ENCODE data around the gene IFT43.

Gene IFT43

DNA sequence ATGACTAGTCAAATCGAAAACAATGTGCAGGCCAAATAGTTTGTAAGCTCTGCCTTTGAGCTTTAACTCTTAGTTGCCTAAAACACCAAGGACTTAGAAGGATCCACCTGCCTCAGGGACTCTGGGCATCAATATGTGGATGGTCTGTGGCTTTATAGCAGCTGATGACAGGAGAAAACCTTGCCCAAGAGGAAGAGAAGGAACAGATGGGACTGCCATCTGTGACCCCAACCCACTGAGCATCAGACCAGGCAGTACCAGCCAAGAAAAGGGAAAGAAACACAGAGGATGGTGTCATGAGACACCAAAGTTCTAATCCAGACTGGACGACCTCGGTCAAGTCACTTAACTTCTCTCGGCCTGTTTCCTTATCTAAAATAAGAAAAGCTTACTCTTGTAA lies 16.4 kb upstream of the IFT43 start:
- Histone ChIP-seq H3K4me1 (ENCODE audit: control insufficient read depth, insufficient read depth, low read length) (no peaks in the 10 kb centered on the region), H3K9me3 (ENCODE audit: control insufficient read depth in 2 of 2, low read length in 2 of 2) (no peaks in the 10 kb centered on the region), H3K9ac (ENCODE audit: low read length in 2 of 2) (no peak overlapping the region), H3K4me3 (ENCODE audit: low read length in 2 of 2) (no peak overlapping the region), H3K27me3 (ENCODE audit: control insufficient read depth in 1 of 2, insufficient read depth in 2 of 2, low read length in 2 of 2) (no peaks in the 10 kb centered on the region), H3K27ac (ENCODE audit: low read length) (no peak overlapping the region), H3K36me3 (ENCODE audit: control insufficient read depth in 2 of 2, insufficient read depth in 2 of 2, low read length in 2 of 2) (peaks cover 36 to 51% of the 10 kb centered on the region in 2 donors)

DNA sequence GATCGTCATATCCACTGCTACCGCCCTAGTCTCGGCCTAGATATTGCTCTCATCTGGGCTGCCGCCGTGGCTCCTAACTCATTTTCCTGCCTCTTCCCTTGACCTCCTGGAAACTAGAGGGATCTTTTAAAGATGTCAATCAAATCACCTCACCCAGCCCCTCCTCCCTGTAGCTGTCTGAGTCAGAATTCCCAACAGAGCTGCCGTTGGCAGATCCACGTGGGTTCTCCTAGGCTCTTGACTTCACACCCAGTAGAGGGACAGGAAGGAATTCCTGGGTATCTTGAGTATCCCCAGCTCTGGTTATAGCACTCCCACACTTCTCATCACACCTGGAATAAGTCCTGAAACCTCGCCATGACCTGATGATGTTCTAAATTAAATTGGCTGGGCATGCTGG lies 15.7 kb upstream of the IFT43 start:
- Histone ChIP-seq H3K9ac (ENCODE audit: low read length in 2 of 2) (no peak overlapping the region), H3K9me3 (ENCODE audit: control insufficient read depth in 2 of 2, low read length in 2 of 2) (no peaks in the 10 kb centered on the region), H3K36me3 (ENCODE audit: control insufficient read depth in 2 of 2, insufficient read depth in 2 of 2, low read length in 2 of 2) (peaks cover 32 to 43% of the 10 kb centered on the region in 2 donors), H3K27me3 (ENCODE audit: control insufficient read depth in 1 of 2, insufficient read depth in 2 of 2, low read length in 2 of 2) (no peaks in the 10 kb centered on the region), H3K27ac (ENCODE audit: low read length) (no peak overlapping the region), H3K4me3 (ENCODE audit: low read length in 2 of 2) (no peak overlapping the region), H3K4me1 (ENCODE audit: control insufficient read depth, insufficient read depth, low read length) (no peaks in the 10 kb centered on the region)

DNA sequence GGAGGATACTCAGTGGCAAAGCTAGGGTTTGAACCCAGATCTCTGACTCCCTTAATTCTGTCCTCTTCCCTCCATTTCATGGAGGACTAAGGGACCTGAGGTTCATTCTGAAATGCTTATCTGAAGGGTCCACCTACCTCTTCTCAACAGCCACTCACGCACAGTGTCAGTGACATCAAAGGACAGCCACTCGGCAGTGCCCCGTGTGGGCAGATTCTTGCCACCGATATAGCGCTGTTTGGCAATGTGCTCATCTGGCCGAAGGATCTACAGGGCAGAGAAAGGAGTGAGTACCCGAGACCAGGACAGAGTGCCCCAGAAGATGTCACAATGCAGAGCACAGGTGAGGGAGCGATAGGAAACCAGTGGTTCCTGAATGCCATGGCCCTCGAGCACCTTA lies 14.6 kb upstream of the IFT43 start:
- Histone ChIP-seq H3K36me3 (ENCODE audit: control insufficient read depth in 2 of 2, insufficient read depth in 2 of 2, low read length in 2 of 2) (peaks cover 25 to 33% of the 10 kb centered on the region in 2 donors), H3K4me3 (ENCODE audit: low read length in 2 of 2) (no peak overlapping the region), H3K9me3 (ENCODE audit: control insufficient read depth in 2 of 2, low read length in 2 of 2) (no peaks in the 10 kb centered on the region), H3K9ac (ENCODE audit: low read length in 2 of 2) (no peak overlapping the region), H3K27ac (ENCODE audit: low read length) (no peak overlapping the region), H3K27me3 (ENCODE audit: control insufficient read depth in 1 of 2, insufficient read depth in 2 of 2, low read length in 2 of 2) (no peaks in the 10 kb centered on the region), H3K4me1 (ENCODE audit: control insufficient read depth, insufficient read depth, low read length) (no peaks in the 10 kb centered on the region)

DNA sequence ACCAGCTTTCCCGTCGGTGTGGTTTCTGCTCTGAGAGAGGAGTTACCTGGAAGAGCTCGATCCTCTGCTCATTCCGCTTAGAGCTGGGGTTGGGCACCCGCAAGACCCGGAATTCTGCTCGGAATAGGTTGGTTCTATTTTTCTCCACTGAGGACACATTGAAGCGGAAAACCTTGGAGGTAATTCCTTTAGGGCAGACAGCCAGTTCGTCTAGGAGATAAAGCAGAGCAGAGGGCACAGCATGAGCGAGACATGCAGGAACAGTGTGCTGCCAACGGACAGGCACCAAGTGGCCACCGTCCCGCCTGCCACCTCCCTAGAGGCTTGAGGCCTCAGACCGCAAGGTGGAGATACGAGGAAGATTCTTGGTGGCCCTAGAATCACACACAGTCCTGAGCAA lies 14.1 kb upstream of the IFT43 start:
- H3K4me1 ChIP-seq (ENCODE audit: control insufficient read depth, insufficient read depth, low read length), result peaks cover 1% of the 10 kb centered on the region

DNA sequence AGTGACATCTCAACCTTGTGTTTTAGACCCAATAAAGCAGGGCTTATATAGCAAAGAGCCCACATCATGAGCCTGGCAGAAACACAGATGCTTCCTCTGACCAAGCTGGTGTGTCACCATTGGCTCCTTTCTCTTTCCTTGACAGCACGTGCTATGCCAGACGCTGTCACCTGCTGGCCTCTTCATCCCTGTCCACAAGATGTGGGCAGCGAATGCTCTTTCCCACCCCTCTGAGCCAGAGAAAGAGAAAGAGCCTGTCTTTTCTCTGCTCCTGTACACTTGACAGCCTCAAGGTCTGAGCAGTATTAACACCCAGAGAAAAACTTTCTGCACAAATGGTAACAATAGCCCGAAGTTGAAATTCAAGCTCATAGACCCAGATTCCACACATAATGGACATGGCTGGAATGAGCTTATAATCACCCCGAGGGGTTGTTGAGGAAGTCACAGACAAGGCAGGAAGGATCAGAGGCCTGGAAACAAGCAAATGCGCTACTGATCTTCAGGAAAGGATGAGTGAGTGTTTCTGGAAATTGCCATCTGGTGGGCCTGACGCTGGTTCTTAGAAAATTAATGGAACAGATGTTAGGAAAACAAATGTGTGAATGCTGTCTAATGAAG lies 12.7 kb upstream of the IFT43 start:
- Histone ChIP-seq H3K36me3 (ENCODE audit: control insufficient read depth in 2 of 2, insufficient read depth in 2 of 2, low read length in 2 of 2) (peaks cover 17 to 19% of the 10 kb centered on the region in 2 donors), H3K27ac (ENCODE audit: low read length) (no peak overlapping the region), H3K4me1 (ENCODE audit: control insufficient read depth, insufficient read depth, low read length) (peaks cover 7% of the 10 kb centered on the region), H3K27me3 (ENCODE audit: control insufficient read depth in 1 of 2, insufficient read depth in 2 of 2, low read length in 2 of 2) (no peaks in the 10 kb centered on the region), H3K4me3 (ENCODE audit: low read length in 2 of 2) (no peak overlapping the region), H3K9ac (ENCODE audit: low read length in 2 of 2) (peak overlapping the region; percentile 7 to 21), H3K9me3 (ENCODE audit: control insufficient read depth in 2 of 2, low read length in 2 of 2) (no peaks in the 10 kb centered on the region)

More for the DNA sequence above, 14.1 kb upstream of the IFT43 start:
- H3K9me3 ChIP-seq (ENCODE audit: control insufficient read depth in 2 of 2, low read length in 2 of 2), result no peaks in the 10 kb centered on the region
- no peak overlapping the region for H3K27ac ChIP-seq (ENCODE audit: low read length)
- no peak overlapping the region for H3K4me3 ChIP-seq (ENCODE audit: low read length in 2 of 2)
- no peak overlapping the region for H3K9ac ChIP-seq (ENCODE audit: low read length in 2 of 2)
- H3K27me3 ChIP-seq (ENCODE audit: control insufficient read depth in 1 of 2, insufficient read depth in 2 of 2, low read length in 2 of 2), result no peaks in the 10 kb centered on the region
- peaks cover 22 to 29% of the 10 kb centered on the region in 2 donors for H3K36me3 ChIP-seq (ENCODE audit: control insufficient read depth in 2 of 2, insufficient read depth in 2 of 2, low read length in 2 of 2)

DNA sequence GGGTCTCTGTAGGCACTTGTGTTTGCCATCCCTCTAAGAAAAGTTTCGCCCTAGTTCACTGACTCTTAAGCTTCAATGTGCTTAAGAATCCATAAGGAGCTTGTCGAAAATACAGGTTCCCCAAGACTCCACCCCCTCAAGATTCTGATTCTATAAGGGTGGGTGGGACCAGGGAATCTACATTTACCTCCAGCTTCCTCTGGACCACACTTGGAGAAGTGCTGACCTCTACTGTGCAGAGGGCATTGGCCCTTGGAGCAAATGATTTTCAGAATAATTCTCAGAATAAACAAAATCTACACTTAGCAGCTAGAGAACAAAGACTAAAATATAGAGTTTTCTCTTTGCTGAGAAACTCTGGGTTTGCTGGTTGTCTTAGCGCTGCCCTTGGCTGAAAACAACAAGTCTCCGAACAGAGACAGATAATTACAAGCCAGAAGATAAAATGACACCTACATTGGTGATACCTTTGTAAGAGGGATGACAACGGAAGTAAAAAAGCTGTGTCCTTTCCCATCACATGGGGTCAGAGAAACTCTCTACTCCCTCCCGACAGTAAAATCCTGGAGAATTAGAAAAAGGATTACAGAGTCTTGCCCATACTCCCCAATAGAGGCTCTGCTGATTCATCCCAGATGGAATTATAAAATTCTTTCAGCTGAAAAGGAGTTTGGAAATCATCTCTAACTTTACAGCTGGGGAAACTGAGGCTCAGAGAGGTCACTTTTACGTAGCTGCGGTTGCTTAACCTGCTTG lies 8.6 kb upstream of the IFT43 start:
- no peaks in the 10 kb centered on the region for H3K9me3 ChIP-seq (ENCODE audit: control insufficient read depth in 2 of 2, low read length in 2 of 2)
- H3K36me3 ChIP-seq (ENCODE audit: control insufficient read depth in 2 of 2, insufficient read depth in 2 of 2, low read length in 2 of 2), result peaks cover 0 to 4% of the 10 kb centered on the region in 2 donors
- H3K27ac ChIP-seq (ENCODE audit: low read length), result no peak overlapping the region
- no peaks in the 10 kb centered on the region for H3K27me3 ChIP-seq (ENCODE audit: control insufficient read depth in 1 of 2, insufficient read depth in 2 of 2, low read length in 2 of 2)
- no peak overlapping the region for H3K4me3 ChIP-seq (ENCODE audit: low read length in 2 of 2)
- no peak overlapping the region for H3K9ac ChIP-seq (ENCODE audit: low read length in 2 of 2)
- peaks cover 41% of the 10 kb centered on the region for H3K4me1 ChIP-seq (ENCODE audit: control insufficient read depth, insufficient read depth, low read length)

DNA sequence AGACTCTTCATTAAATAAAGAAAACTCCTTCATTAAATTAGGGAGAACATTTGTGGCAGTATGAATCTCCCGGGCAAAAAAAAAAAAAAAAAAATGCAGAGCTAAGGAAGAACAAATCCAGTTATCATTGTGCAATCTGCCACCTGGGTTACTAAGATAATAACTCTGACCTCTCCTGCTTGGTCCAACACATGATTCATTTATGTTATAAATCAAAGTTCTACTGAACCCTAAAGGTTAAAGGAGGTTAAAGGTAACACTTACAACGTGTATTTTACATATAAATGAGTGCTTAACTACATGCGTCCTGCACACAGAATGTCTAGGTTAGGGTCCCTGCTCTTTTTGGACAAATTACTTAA lies 8.0 kb upstream of the IFT43 start:
- H3K4me1 ChIP-seq (ENCODE audit: control insufficient read depth, insufficient read depth, low read length), result peaks cover 41% of the 10 kb centered on the region
- H3K9me3 ChIP-seq (ENCODE audit: control insufficient read depth in 2 of 2, low read length in 2 of 2), result no peaks in the 10 kb centered on the region
- H3K4me3 ChIP-seq (ENCODE audit: low read length in 2 of 2), result no peak overlapping the region
- no peak overlapping the region for H3K9ac ChIP-seq (ENCODE audit: low read length in 2 of 2)
- no peaks in the 10 kb centered on the region for H3K27me3 ChIP-seq (ENCODE audit: control insufficient read depth in 1 of 2, insufficient read depth in 2 of 2, low read length in 2 of 2)
- no peak overlapping the region for H3K27ac ChIP-seq (ENCODE audit: low read length)
- peaks cover 0 to 4% of the 10 kb centered on the region in 2 donors for H3K36me3 ChIP-seq (ENCODE audit: control insufficient read depth in 2 of 2, insufficient read depth in 2 of 2, low read length in 2 of 2)

DNA sequence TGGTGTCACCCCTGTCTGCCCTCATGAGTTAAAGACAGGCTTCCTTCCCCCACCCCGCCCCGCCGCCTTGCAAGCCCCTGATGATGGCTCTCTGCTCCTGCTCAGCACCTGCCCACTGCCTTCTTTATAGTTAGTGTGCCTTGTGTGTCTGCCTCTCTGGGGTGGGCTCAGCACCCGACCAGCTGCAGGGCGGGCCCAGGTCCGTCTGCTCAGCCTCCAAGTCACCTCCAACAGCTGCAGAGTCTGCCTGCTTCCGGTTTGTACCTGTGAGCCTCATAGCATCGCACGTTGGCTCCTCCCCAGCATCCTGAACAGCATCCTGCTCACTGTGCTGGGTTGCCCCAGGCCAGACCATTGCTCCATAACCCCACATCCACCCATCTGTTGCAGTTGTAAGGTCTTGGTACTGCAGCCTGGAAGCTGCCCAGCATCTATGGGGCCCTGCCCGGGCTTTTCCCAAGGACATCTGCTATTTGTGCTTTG lies 7.3 kb upstream of the IFT43 start:
- H3K27ac ChIP-seq (ENCODE audit: low read length), result no peak overlapping the region

DNA sequence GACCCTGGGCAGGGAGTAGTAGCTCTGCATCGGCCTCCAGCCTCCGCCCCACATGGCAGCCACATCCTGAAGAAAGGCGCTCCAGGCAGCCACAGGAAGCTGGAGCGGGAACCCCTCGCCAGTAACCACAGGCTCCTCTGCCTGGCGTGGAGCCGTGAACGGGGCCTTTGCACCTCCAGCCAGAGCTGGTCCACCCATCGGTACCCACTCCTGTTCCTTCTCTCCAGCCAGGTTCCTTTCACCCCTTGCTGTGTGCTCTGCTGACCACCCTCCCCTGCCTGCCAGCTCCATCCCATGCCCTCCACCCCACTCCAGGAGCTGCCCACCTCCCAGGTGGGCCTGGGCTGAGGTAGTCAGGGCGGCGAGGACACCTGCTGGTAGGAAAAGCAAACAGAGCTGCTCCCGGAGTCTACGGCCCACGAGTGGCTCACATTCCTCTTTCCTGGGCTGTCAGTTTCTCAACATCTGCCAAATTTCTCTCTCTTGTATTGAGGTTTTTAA lies 6.4 kb upstream of the IFT43 start:
- Histone ChIP-seq H3K27me3 (ENCODE audit: control insufficient read depth in 1 of 2, insufficient read depth in 2 of 2, low read length in 2 of 2) (no peaks in the 10 kb centered on the region), H3K9me3 (ENCODE audit: control insufficient read depth in 2 of 2, low read length in 2 of 2) (no peaks in the 10 kb centered on the region), H3K27ac (ENCODE audit: low read length) (peak overlapping the region; percentile 46), H3K36me3 (ENCODE audit: control insufficient read depth in 2 of 2, insufficient read depth in 2 of 2, low read length in 2 of 2) (peaks cover 0 to 4% of the 10 kb centered on the region in 2 donors), H3K4me1 (ENCODE audit: control insufficient read depth, insufficient read depth, low read length) (peaks cover 46% of the 10 kb centered on the region), H3K9ac (ENCODE audit: low read length in 2 of 2) (peak overlapping the region; percentile 42 to 51), H3K4me3 (ENCODE audit: low read length in 2 of 2) (peak overlapping the region; percentile 60 to 84)

More for the DNA sequence above, 7.3 kb upstream of the IFT43 start:
- peaks cover 0 to 4% of the 10 kb centered on the region in 2 donors for H3K36me3 ChIP-seq (ENCODE audit: control insufficient read depth in 2 of 2, insufficient read depth in 2 of 2, low read length in 2 of 2)
- H3K4me1 ChIP-seq (ENCODE audit: control insufficient read depth, insufficient read depth, low read length), result peaks cover 46% of the 10 kb centered on the region
- peak overlapping the region in 1 of 2 donors; percentile 84 for H3K4me3 ChIP-seq (ENCODE audit: low read length in 2 of 2)
- no peak overlapping the region for H3K9ac ChIP-seq (ENCODE audit: low read length in 2 of 2)
- no peaks in the 10 kb centered on the region for H3K9me3 ChIP-seq (ENCODE audit: control insufficient read depth in 2 of 2, low read length in 2 of 2)
- H3K27me3 ChIP-seq (ENCODE audit: control insufficient read depth in 1 of 2, insufficient read depth in 2 of 2, low read length in 2 of 2), result no peaks in the 10 kb centered on the region

DNA sequence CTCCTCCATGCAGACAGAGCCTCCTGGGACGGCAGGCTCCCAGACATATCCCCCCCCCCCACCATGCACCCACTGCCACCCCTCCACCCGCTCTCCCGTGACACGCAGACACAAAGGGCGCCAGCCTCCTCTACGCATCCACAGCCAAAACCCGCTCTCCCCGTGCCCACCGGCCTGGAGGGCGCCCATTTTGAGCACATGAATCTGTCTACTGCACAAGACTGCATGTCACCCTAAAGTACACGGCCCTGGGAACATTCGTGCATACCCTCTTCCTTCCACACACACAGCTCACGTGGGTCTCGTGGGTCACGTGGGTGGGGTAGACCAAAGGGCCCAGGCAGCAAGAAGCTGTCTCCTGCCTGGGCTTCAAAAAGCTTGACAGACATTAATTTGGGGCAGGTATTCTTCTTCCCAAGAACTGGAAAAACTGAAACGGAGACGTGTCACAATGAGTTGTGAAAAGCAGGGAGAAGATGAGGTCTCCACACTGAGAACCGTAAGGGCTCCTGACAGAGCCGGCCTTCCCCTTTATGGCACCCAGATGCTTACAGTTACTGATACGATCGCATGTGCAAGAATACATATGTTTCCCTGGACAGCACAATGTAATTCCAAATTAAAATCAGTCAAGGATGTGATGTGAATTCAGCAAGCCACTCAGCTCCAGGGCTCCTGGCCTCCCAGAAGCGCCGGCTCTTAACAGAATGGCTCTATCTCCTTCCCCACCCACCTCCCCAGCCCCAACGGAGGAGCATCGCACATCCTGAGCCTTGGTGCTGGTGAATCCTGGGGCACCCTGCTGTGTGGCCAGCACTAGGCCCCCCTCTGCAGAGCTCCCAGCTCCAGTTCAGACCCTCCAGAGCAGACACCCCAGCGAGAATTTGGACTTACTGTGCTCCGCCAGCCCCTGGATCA lies 5.7 kb upstream of the IFT43 start:
- Histone ChIP-seq H3K36me3 (ENCODE audit: control insufficient read depth in 2 of 2, insufficient read depth in 2 of 2, low read length in 2 of 2) (peaks cover 0 to 4% of the 10 kb centered on the region in 2 donors), H3K27me3 (ENCODE audit: control insufficient read depth in 1 of 2, insufficient read depth in 2 of 2, low read length in 2 of 2) (no peaks in the 10 kb centered on the region), H3K4me1 (ENCODE audit: control insufficient read depth, insufficient read depth, low read length) (peaks cover 49% of the 10 kb centered on the region), H3K4me3 (ENCODE audit: low read length in 2 of 2) (peak overlapping the region; percentile 60 to 84), H3K27ac (ENCODE audit: low read length) (peak overlapping the region; percentile 97), H3K9ac (ENCODE audit: low read length in 2 of 2) (peak overlapping the region; percentile 51), H3K9me3 (ENCODE audit: control insufficient read depth in 2 of 2, low read length in 2 of 2) (no peaks in the 10 kb centered on the region)
